GM23248 (cell line): Measurements from ENCODE around the gene PPT2. TPM values are rescaled to one million over a fixed set of nuclear protein-coding genes. Genes with fewer than 3 reads are reported as not detected.
"Not testable (repeated sequence)": the region's sequence is repeated elsewhere in the genome, so short reads cannot be mapped to it uniquely, and the experiment has no call there.

Experiments
- DNase-seq: peaks from one replicate; pipeline ENCODE4 v3.0.0-alpha.2; 2015
- H2AFZ ChIP-seq: fragments of 200-600 bp; sonication (generic); 2 replicates; pipeline ENCODE4 v1.6.1; 2016; ENCODE audit warnings: antibody characterized with exemption
- H3F3A ChIP-seq: fragments of 200-600 bp; sonication (generic); 2 replicates; pipeline ENCODE4 v1.6.1; 2016; ENCODE audit warnings: mild to moderate bottlenecking, antibody characterized with exemption, mixed run types; ENCODE audit not compliant: insufficient read depth
- H3K27ac ChIP-seq: fragments of 200-600 bp; sonication (generic); 2 replicates; pipeline ENCODE4 v1.5.1; 2016; ENCODE audit warnings: mild to moderate bottlenecking
- H3K27me3 ChIP-seq: fragments of 200-600 bp; sonication (generic); replicated peaks from 2 replicates; pipeline ENCODE4 v1.6.1; 2016; ENCODE audit warnings: mild to moderate bottlenecking; ENCODE audit not compliant: insufficient read depth
- H3K36me3 ChIP-seq: fragments of 200-600 bp; sonication (generic); 2 replicates; pipeline ENCODE4 v1.6.1; 2016; ENCODE audit warnings: low read depth, mild to moderate bottlenecking
- H3K4me1 ChIP-seq: fragments of 200-600 bp; sonication (generic); 2 replicates; pipeline ENCODE4 v1.6.1; 2016; ENCODE audit warnings: mild to moderate bottlenecking; ENCODE audit not compliant: insufficient read depth
- H3K4me2 ChIP-seq: fragments of 200-600 bp; sonication (generic); one replicate; pipeline ENCODE4 v1.6.1; 2016; ENCODE audit warnings: mild to moderate bottlenecking; ENCODE audit not compliant: unreplicated experiment
- H3K4me3 ChIP-seq: fragments of 200-600 bp; sonication (generic); 2 replicates; pipeline ENCODE4 v1.5.1; 2016; ENCODE audit warnings: mild to moderate bottlenecking
- H3K79me2 ChIP-seq: fragments of 200-600 bp; sonication (generic); 2 replicates; pipeline ENCODE4 v1.6.1; 2016; ENCODE audit warnings: mild to moderate bottlenecking; ENCODE audit not compliant: insufficient read depth
- H3K9ac ChIP-seq: fragments of 200-600 bp; sonication (generic); 2 replicates; pipeline ENCODE4 v1.6.1; 2016; ENCODE audit warnings: mild to moderate bottlenecking
- H3K9me2 ChIP-seq: fragments of 200-600 bp; sonication (generic); 2 replicates; pipeline ENCODE4 v1.6.1; 2016; ENCODE audit warnings: mixed run types, mild to moderate bottlenecking, moderate library complexity; ENCODE audit not compliant: insufficient read depth
- H3K9me3 ChIP-seq: fragments of 200-600 bp; sonication (generic); one replicate; pipeline ENCODE4 v1.6.1; 2017; ENCODE audit warnings: low read depth
- H4K20me1 ChIP-seq: fragments of 200-600 bp; sonication (generic); 2 replicates; pipeline ENCODE4 v1.6.0; 2016; ENCODE audit not compliant: insufficient read depth
- EZH2 ChIP-seq: fragments of 200-600 bp; sonication (generic); IDR thresholded peaks from 2 replicates; pipeline ENCODE4 v1.6.1; 2018; ENCODE audit warnings: antibody characterized with exemption, mild to moderate bottlenecking; ENCODE audit not compliant: insufficient read depth, poor library complexity, severe bottlenecking
- EZH2phosphoT487 ChIP-seq: fragments of 200-600 bp; sonication (generic); IDR thresholded peaks from 2 replicates; pipeline ENCODE4 v1.6.1; 2018; ENCODE audit warnings: antibody characterized with exemption, moderate library complexity, mild to moderate bottlenecking, low read depth; ENCODE audit not compliant: insufficient read depth
- WGBS, 2 experiments: methylation state at CpG; one replicate each; pipeline ENCODE4 v1.1.6; 2015 to 2017; ENCODE audit warnings: low lambda C conversion rate in 2 of 2, low coverage in 1 of 2; ENCODE audit errors: missing lambda C conversion rate in 2 of 2; 5-methylcytosine and 5-hydroxymethylcytosine counted together
- in situ Hi-C: fragments of 300-500 bp; cut with MboI; formaldehyde crosslinking; loops from 2 replicates; pipeline ENCODE4 v1.15.0; 2020
- polyA plus RNA-seq: library from polyadenylated mRNA; unstranded; fragments of >200 nt; fragmentation: Nextera tagmentation; extraction: Ambion mirVana; gene quantifications from 2 replicates; pipeline ENCODE4 v1.2.1, GENCODE V29; 2016
- total RNA-seq: library from RNA; depleted of rRNA; stranded (reverse); fragments of >200 nt; shearing (Covaris generic); gene quantifications from 2 replicates; pipeline ENCODE4 v1.2.3, GENCODE V29; 2014

Gene PPT2
- total and polyA plus RNA-seq, 2 experiments from 2014 or later = 10.3 to 12.8 TPM

GRCh38 chr6:32140420-32141046 is 13.4 kb upstream of the PPT2 start:
- Histone ChIP-seq H3K27ac (no peak overlapping the region), H3F3A (no peaks in the 10 kb centered on the region), H2AFZ (no peak overlapping the region), H3K9me3 (no peaks in the 10 kb centered on the region), H3K9me2 (no peaks in the 10 kb centered on the region), H3K79me2 (no peaks in the 10 kb centered on the region), H4K20me1 (no peaks in the 10 kb centered on the region), H3K9ac (no peak overlapping the region), H3K4me3 (no peak overlapping the region), H3K4me2 (no peak overlapping the region), H3K27me3 (no peaks in the 10 kb centered on the region), H3K4me1 (no peaks in the 10 kb centered on the region), H3K36me3 (no peaks in the 10 kb centered on the region)
- 75 to 84% methylated on average over 5 of the region's 5 CpGs for WGBS, 2 experiments
- no peak for DNase-seq
- TF ChIP-seq EZH2phosphoT487 = no peak
- no peak for TF ChIP-seq EZH2
- in situ Hi-C loops = no loop called here

GRCh38 chr6:32144238-32144637 is 9.7 kb upstream of the PPT2 start:
- H3K4me3 ChIP-seq, H3F3A ChIP-seq, H3K9me2 ChIP-seq, H3K36me3 ChIP-seq, H3K9ac ChIP-seq, H4K20me1 ChIP-seq, H2AFZ ChIP-seq, H3K27ac ChIP-seq, H3K4me1 ChIP-seq, DNase-seq, H3K79me2 ChIP-seq, H3K4me2 ChIP-seq, H3K27me3 ChIP-seq, H3K9me3 ChIP-seq, in situ Hi-C loops: not testable (repeated sequence)
- WGBS, 2 experiments = 80 to 82% methylated on average over 7 of the region's 7 CpGs

GRCh38 chr6:32146287-32146686 is 7.7 kb upstream of the PPT2 start:
- Histone ChIP-seq H3K9me3 (no peaks in the 10 kb centered on the region), H4K20me1 (no peaks in the 10 kb centered on the region), H3K27me3 (no peaks in the 10 kb centered on the region), H3K9ac (no peak overlapping the region), H3F3A (no peaks in the 10 kb centered on the region), H3K9me2 (no peaks in the 10 kb centered on the region), H3K36me3 (peaks cover 4% of the 10 kb centered on the region; the same call in 1 of the 2 replicates), H2AFZ (0 out of 2 replicates have a peak overlapping the region, but pooled peaks have one; percentile 28), H3K27ac (no peak overlapping the region), H3K4me3 (no peak overlapping the region), H3K4me2 (no peak overlapping the region), H3K4me1 (no peaks in the 10 kb centered on the region), H3K79me2 (no peaks in the 10 kb centered on the region)
- peak; percentile 21 for DNase-seq
- in situ Hi-C loops = no loop called here
- 94 to 100% methylated on average over 1 of the region's 1 CpG for WGBS, 2 experiments
- TF ChIP-seq EZH2 (no peak), EZH2phosphoT487 (no peak)

- Histone ChIP-seq H3K27me3 (no peaks in the 10 kb centered on the region), H3K4me2 (no peak overlapping the region), H3K4me3 (no peak overlapping the region), H2AFZ (0 out of 2 replicates have a peak overlapping the region, but pooled peaks have one; percentile 28), H3K9ac (no peak overlapping the region), H4K20me1 (no peaks in the 10 kb centered on the region), H3K27ac (no peak overlapping the region), H3K4me1 (no peaks in the 10 kb centered on the region), H3K79me2 (no peaks in the 10 kb centered on the region), H3K9me2 (no peaks in the 10 kb centered on the region), H3K9me3 (no peaks in the 10 kb centered on the region), H3F3A (no peaks in the 10 kb centered on the region), H3K36me3 (peaks cover 4% of the 10 kb centered on the region; the same call in 1 of the 2 replicates)
- TF ChIP-seq EZH2 = no peak
- no peak for TF ChIP-seq EZH2phosphoT487
- DNase-seq = no peak
- WGBS, 2 experiments = 69 to 73% methylated on average over 4 of the region's 4 CpGs
- in situ Hi-C loops = no loop called here
These were observed 7.3 kb upstream of the PPT2 start for GRCh38 chr6:32146687-32147086.
